ENCODE measurements around the gene NMT1.

Gene NMT1

GRCh38 chr17:45098081-45098868 is 37.2 kb downstream of the NMT1 start:
- no peaks in the 10 kb centered on the region for H3K27me3 ChIP-seq (ENCODE audit: insufficient read depth, low read length)
- 89% methylated on average over 13 of the region's 13 CpGs for WGBS
- H3K9ac ChIP-seq (ENCODE audit: low read depth, low read length), result no peak overlapping the region
- H3K27ac ChIP-seq (ENCODE audit: low read depth, low read length), result no peak overlapping the region
- H3K9me3 ChIP-seq (ENCODE audit: insufficient read depth, low read depth, low read length), result no peaks in the 10 kb centered on the region
- no peaks in the 10 kb centered on the region for H3K4me1 ChIP-seq (ENCODE audit: insufficient read depth, low read length)
- H3K36me3 ChIP-seq (ENCODE audit: insufficient read depth, low read length), result peaks cover 87% of the 10 kb centered on the region
- H3K4me3 ChIP-seq (ENCODE audit: low read length), result no peak overlapping the region

- Histone ChIP-seq H3K4me1 (ENCODE audit: insufficient read depth, low read length) (no peaks in the 10 kb centered on the region), H3K9ac (ENCODE audit: low read depth, low read length) (no peak overlapping the region), H3K9me3 (ENCODE audit: insufficient read depth, low read depth, low read length) (no peaks in the 10 kb centered on the region), H3K4me3 (ENCODE audit: low read length) (no peak overlapping the region), H3K27ac (ENCODE audit: low read depth, low read length) (no peak overlapping the region), H3K36me3 (ENCODE audit: insufficient read depth, low read length) (peaks cover 87% of the 10 kb centered on the region), H3K27me3 (ENCODE audit: insufficient read depth, low read length) (no peaks in the 10 kb centered on the region)
- WGBS, result 57% methylated on average over 9 of the region's 9 CpGs
Measured at GRCh38 chr17:45098869-45099616, 37.9 kb downstream of the NMT1 start.

GRCh38 chr17:45101546-45101882 is 40.4 kb downstream of the NMT1 start:
- WGBS, result 94% methylated on average over 9 of the region's 9 CpGs
- no peak overlapping the region for H3K9ac ChIP-seq (ENCODE audit: low read depth, low read length)
- H3K9me3 ChIP-seq (ENCODE audit: insufficient read depth, low read depth, low read length), result no peaks in the 10 kb centered on the region
- no peaks in the 10 kb centered on the region for H3K27me3 ChIP-seq (ENCODE audit: insufficient read depth, low read length)
- H3K27ac ChIP-seq (ENCODE audit: low read depth, low read length), result no peak overlapping the region
- H3K4me1 ChIP-seq (ENCODE audit: insufficient read depth, low read length), result no peaks in the 10 kb centered on the region
- H3K36me3 ChIP-seq (ENCODE audit: insufficient read depth, low read length), result peaks cover 90% of the 10 kb centered on the region
- H3K4me3 ChIP-seq (ENCODE audit: low read length), result no peak overlapping the region

GRCh38 chr17:45101883-45102811 is 41.0 kb downstream of the NMT1 start:
- no peak overlapping the region for H3K9ac ChIP-seq (ENCODE audit: low read depth, low read length)
- 93% methylated on average over 12 of the region's 12 CpGs for WGBS
- H3K27me3 ChIP-seq (ENCODE audit: insufficient read depth, low read length), result no peaks in the 10 kb centered on the region
- H3K9me3 ChIP-seq (ENCODE audit: insufficient read depth, low read depth, low read length), result no peaks in the 10 kb centered on the region
- no peaks in the 10 kb centered on the region for H3K4me1 ChIP-seq (ENCODE audit: insufficient read depth, low read length)
- no peak overlapping the region for H3K27ac ChIP-seq (ENCODE audit: low read depth, low read length)
- no peak overlapping the region for H3K4me3 ChIP-seq (ENCODE audit: low read length)
- H3K36me3 ChIP-seq (ENCODE audit: insufficient read depth, low read length), result peaks cover 90% of the 10 kb centered on the region

GRCh38 chr17:45102856-45103255 is 41.7 kb downstream of the NMT1 start:
- Histone ChIP-seq H3K27me3 (ENCODE audit: insufficient read depth, low read length) (no peaks in the 10 kb centered on the region), H3K36me3 (ENCODE audit: insufficient read depth, low read length) (peaks cover 90% of the 10 kb centered on the region), H3K9ac (ENCODE audit: low read depth, low read length) (no peak overlapping the region), H3K27ac (ENCODE audit: low read depth, low read length) (no peak overlapping the region), H3K4me3 (ENCODE audit: low read length) (no peak overlapping the region), H3K9me3 (ENCODE audit: insufficient read depth, low read depth, low read length) (no peaks in the 10 kb centered on the region), H3K4me1 (ENCODE audit: insufficient read depth, low read length) (no peaks in the 10 kb centered on the region)
- WGBS, result 92% methylated on average over 9 of the region's 9 CpGs

GRCh38 chr17:45103269-45103795 is 42.2 kb downstream of the NMT1 start:
- Histone ChIP-seq H3K9me3 (ENCODE audit: insufficient read depth, low read depth, low read length) (no peaks in the 10 kb centered on the region), H3K27ac (ENCODE audit: low read depth, low read length) (no peak overlapping the region), H3K4me1 (ENCODE audit: insufficient read depth, low read length) (no peaks in the 10 kb centered on the region), H3K27me3 (ENCODE audit: insufficient read depth, low read length) (no peaks in the 10 kb centered on the region), H3K4me3 (ENCODE audit: low read length) (no peak overlapping the region), H3K36me3 (ENCODE audit: insufficient read depth, low read length) (peaks cover 90% of the 10 kb centered on the region), H3K9ac (ENCODE audit: low read depth, low read length) (no peak overlapping the region)
- 93% methylated on average over 9 of the region's 9 CpGs for WGBS

GRCh38 chr17:45104029-45104428 is 42.9 kb downstream of the NMT1 start:
- WGBS, result 95% methylated on average over 8 of the region's 8 CpGs
- H3K36me3 ChIP-seq (ENCODE audit: insufficient read depth, low read length), result peaks cover 90% of the 10 kb centered on the region
- no peak overlapping the region for H3K9ac ChIP-seq (ENCODE audit: low read depth, low read length)
- H3K4me3 ChIP-seq (ENCODE audit: low read length), result no peak overlapping the region
- H3K27ac ChIP-seq (ENCODE audit: low read depth, low read length), result no peak overlapping the region
- no peaks in the 10 kb centered on the region for H3K27me3 ChIP-seq (ENCODE audit: insufficient read depth, low read length)
- H3K4me1 ChIP-seq (ENCODE audit: insufficient read depth, low read length), result no peaks in the 10 kb centered on the region
- H3K9me3 ChIP-seq (ENCODE audit: insufficient read depth, low read depth, low read length), result no peaks in the 10 kb centered on the region

- Histone ChIP-seq H3K27ac (ENCODE audit: low read depth, low read length) (no peak overlapping the region), H3K9me3 (ENCODE audit: insufficient read depth, low read depth, low read length) (no peaks in the 10 kb centered on the region), H3K4me3 (ENCODE audit: low read length) (no peak overlapping the region), H3K27me3 (ENCODE audit: insufficient read depth, low read length) (no peaks in the 10 kb centered on the region), H3K9ac (ENCODE audit: low read depth, low read length) (no peak overlapping the region), H3K36me3 (ENCODE audit: insufficient read depth, low read length) (peaks cover 90% of the 10 kb centered on the region), H3K4me1 (ENCODE audit: insufficient read depth, low read length) (no peaks in the 10 kb centered on the region)
- 94% methylated on average over 6 of the region's 6 CpGs for WGBS
Measured at GRCh38 chr17:45104497-45104896, 43.4 kb downstream of the NMT1 start.

GRCh38 chr17:45104907-45105624 is 43.9 kb downstream of the NMT1 start:
- Histone ChIP-seq H3K9me3 (ENCODE audit: insufficient read depth, low read depth, low read length) (no peaks in the 10 kb centered on the region), H3K9ac (ENCODE audit: low read depth, low read length) (no peak overlapping the region), H3K27me3 (ENCODE audit: insufficient read depth, low read length) (no peaks in the 10 kb centered on the region), H3K27ac (ENCODE audit: low read depth, low read length) (no peak overlapping the region), H3K4me3 (ENCODE audit: low read length) (no peak overlapping the region), H3K4me1 (ENCODE audit: insufficient read depth, low read length) (no peaks in the 10 kb centered on the region), H3K36me3 (ENCODE audit: insufficient read depth, low read length) (peaks cover 85% of the 10 kb centered on the region)
- WGBS, result 93% methylated on average over 17 of the region's 17 CpGs

GRCh38 chr17:45106096-45106495 is 45.0 kb downstream of the NMT1 start:
- no peak overlapping the region for H3K9ac ChIP-seq (ENCODE audit: low read depth, low read length)
- peaks cover 82% of the 10 kb centered on the region for H3K36me3 ChIP-seq (ENCODE audit: insufficient read depth, low read length)
- H3K27me3 ChIP-seq (ENCODE audit: insufficient read depth, low read length), result no peaks in the 10 kb centered on the region
- H3K27ac ChIP-seq (ENCODE audit: low read depth, low read length), result no peak overlapping the region
- WGBS, result 97% methylated on average over 5 of the region's 5 CpGs
- no peaks in the 10 kb centered on the region for H3K9me3 ChIP-seq (ENCODE audit: insufficient read depth, low read depth, low read length)
- no peak overlapping the region for H3K4me3 ChIP-seq (ENCODE audit: low read length)
- no peaks in the 10 kb centered on the region for H3K4me1 ChIP-seq (ENCODE audit: insufficient read depth, low read length)

All from HUES64 (cell line).